Skeletal muscle tissue (tissue), 4 donors: Measurements from ENCODE around the gene LCN15. TPM values are rescaled to one million over a fixed set of nuclear protein-coding genes. Genes with fewer than 3 reads are reported as not detected.
"Not testable (repeated sequence)": the region's sequence is repeated elsewhere in the genome, so short reads cannot be mapped to it uniquely, and the experiment has no call there.

Experiments
- H3K27ac ChIP-seq: one replicate; pipeline ENCODE4 v1.7.0; 2013; ENCODE audit warnings: mild to moderate bottlenecking, low read depth, low read length, inconsistent platforms
- H3K27me3 ChIP-seq, 3 donors: one replicate each; pipeline ENCODE4 v1.7.0; 2013; ENCODE audit warnings: low read length in 3 of 3; ENCODE audit not compliant: control insufficient read depth in 3 of 3, insufficient read depth in 3 of 3
- H3K36me3 ChIP-seq, 3 donors: one replicate each; pipeline ENCODE4 v1.7.0; 2013; ENCODE audit warnings: low read length in 3 of 3; ENCODE audit not compliant: control insufficient read depth in 3 of 3, insufficient read depth in 3 of 3
- H3K4me1 ChIP-seq, 3 donors: one replicate each; pipeline ENCODE4 v1.7.0; 2013; ENCODE audit warnings: low read length in 3 of 3, mild to moderate bottlenecking in 3 of 3; ENCODE audit not compliant: control insufficient read depth in 3 of 3, insufficient read depth in 3 of 3
- H3K4me3 ChIP-seq, 3 donors: one replicate each; pipeline ENCODE4 v1.7.0; 2013; ENCODE audit warnings: low read length in 3 of 3
- H3K9ac ChIP-seq, 3 donors: one replicate each; pipeline ENCODE4 v1.7.0; 2013; ENCODE audit warnings: low read length in 3 of 3, mild to moderate bottlenecking in 3 of 3, moderate library complexity in 2 of 3, low read depth in 1 of 3
- H3K9me3 ChIP-seq, 3 donors: one replicate each; pipeline ENCODE4 v1.7.0; 2013; ENCODE audit warnings: low read length in 3 of 3; ENCODE audit not compliant: control insufficient read depth in 3 of 3
- total RNA-seq: library from RNA; depleted of rRNA; stranded (reverse); fragments of >200 nt; gene quantifications from one replicate; pipeline ENCODE4 v1.2.3, GENCODE V29; 2014
- donor health status: Osteomylitis.

The LCN15 gene
- total RNA-seq, 1 donor from 2014 or later = not detected

DNA sequence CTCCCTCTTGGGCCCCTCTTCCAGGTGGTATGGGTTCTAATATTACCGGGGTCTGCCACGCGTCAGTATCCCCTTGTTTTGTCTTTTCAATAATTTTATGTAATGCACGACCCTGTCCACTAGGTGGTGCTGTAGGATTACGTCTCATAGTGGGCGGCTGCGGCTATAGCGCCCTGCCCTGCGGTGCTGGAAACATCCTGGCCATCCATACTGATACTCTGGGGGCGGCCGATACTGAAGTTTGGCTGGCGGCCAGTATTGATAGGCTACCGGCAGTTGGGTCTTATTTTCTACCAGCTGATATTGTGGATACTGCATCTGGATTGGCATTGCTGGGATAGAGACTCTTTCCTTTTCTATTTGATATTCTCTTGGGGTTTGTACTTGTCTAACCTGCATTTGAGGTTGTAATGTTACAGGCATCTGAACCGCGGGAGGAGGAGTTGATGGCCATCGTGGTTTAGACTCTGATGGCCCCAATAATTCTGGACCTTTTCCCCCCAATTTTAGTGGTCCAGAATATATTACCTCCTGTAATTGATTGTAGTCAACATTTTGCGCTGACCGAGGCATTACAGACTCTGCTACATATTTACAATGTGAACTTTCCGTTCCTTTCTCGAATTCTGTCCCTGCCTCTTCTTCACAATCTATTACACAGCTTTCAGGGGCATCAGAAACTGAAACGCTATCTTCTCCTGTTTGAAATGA is 23.5 kb upstream of the LCN15 start:
- H3K27ac ChIP-seq = no peak overlapping the region
- no peaks in the 10 kb centered on the region for H3K27me3 ChIP-seq
- no peaks in the 10 kb centered on the region for H3K9me3 ChIP-seq
- H3K4me1 ChIP-seq = peaks cover 13 to 15% (median 14%) of the 10 kb centered on the region in 3 donors
- H3K36me3 ChIP-seq = peaks cover 0 to 5% (median under 1%) of the 10 kb centered on the region in 3 donors
- no peak overlapping the region for H3K4me3 ChIP-seq
- H3K9ac ChIP-seq = no peak overlapping the region

DNA sequence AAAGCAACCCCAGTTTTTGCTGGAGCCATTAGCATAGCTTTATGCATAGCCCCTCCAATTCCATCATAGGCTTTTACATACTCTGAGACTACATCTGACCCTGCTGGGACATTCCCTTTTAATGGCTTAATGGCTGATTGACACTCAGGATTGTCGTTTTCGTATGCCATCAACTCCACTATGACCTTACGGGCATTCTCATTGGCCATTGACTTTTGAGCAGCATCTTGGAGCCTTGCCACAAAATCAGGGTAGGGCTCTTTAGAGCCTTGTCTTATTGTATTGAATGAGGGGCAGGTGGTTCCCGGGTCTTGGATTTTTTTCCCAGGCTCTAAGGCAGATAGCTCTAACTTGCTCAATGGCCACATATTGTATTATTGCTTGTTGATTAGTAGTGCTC is 22.7 kb upstream of the LCN15 start:
- peaks cover 8 to 10% (median 9%) of the 10 kb centered on the region in 3 donors for H3K4me1 ChIP-seq
- not testable (repeated sequence) for H3K4me3 ChIP-seq, H3K36me3 ChIP-seq, H3K27me3 ChIP-seq, H3K9ac ChIP-seq, H3K27ac ChIP-seq, H3K9me3 ChIP-seq

DNA sequence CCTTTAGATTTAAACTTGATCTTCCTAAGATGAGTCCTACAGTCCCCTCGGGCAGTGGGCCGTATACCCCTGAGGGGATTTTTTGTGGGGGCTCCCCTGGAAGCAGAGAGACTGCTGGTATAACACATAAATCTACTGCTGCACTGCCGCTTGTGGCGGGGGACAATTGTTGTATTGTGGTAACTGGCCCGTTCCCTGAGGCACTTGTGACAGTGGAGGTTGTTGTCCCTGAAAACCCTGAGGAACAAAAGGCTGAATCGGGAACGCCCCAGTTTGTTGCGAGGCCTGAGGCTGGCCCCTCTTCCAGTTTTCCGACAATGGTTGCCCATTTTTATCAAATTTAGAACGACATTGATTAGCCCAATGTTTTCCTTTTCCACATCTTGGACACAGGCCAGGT is 22.1 kb upstream of the LCN15 start:
- Histone ChIP-seq H3K27me3 (no peaks in the 10 kb centered on the region), H3K4me1 (peaks cover 3 to 5% (median 4%) of the 10 kb centered on the region in 3 donors), H3K9me3 (no peaks in the 10 kb centered on the region), H3K36me3 (no peaks in the 10 kb centered on the region), H3K4me3 (no peak overlapping the region), H3K9ac (no peak overlapping the region), H3K27ac (no peak overlapping the region)

DNA sequence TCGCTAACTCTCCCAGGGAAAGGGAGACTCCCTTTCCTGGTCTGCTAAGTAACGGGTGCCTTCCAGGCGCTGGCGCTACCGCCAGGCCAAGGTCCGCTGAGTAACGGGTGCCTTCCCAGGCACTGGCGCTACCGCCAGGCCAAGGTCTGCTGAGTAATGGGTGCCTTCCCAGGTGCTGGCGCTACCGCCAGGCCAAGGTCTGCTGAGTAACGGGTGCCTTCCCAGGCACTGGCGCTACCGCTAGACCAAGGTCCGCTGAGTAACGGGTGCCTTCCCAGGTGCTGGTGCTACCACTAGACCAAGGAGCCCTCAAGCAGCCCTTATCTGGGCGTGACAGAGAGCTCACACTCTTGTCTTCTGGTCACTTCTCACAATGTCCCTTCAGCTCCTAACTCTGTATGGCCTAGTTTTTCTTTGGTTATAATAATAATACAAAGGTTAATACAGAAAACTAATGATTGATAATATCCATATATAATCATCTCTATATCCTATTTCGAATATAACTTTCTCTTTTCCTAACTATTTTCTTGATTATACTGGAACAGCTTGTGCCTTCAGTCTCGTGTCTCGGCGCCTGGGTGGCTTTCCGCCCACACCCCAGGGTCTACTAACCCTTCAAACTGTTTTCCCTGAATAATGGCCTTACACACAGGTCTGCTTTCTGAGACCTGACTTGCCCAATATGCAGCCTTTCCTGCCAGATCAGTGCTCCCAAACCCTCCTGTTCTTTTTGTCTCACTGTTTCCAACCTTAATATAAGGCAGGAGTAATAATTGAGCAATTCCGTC is 21.4 kb upstream of the LCN15 start:
- not testable (repeated sequence) for H3K4me3 ChIP-seq, H3K9ac ChIP-seq, H3K36me3 ChIP-seq, H3K27ac ChIP-seq, H3K27me3 ChIP-seq, H3K9me3 ChIP-seq, H3K4me1 ChIP-seq

DNA sequence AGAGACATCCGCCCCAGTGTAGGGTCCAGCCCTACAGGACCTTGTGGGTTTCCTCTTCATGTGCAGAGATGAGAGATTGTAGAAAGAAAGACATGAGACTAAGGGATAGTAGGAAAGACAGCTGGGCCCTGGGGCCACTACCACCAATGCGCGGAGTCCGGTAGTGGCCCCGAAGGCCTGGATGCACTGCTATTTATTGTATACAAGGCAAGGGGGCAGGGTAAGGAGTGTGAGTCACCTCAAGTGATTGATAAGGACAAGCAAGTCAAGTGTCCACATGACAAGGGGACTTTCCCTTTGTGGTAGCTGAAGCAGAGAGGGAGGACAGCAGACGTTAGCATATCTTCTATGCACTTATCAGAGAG is 20.7 kb upstream of the LCN15 start:
- H3K9me3 ChIP-seq = no peaks in the 10 kb centered on the region
- no peak overlapping the region for H3K9ac ChIP-seq
- H3K27ac ChIP-seq = no peak overlapping the region
- no peak overlapping the region for H3K4me3 ChIP-seq
- no peaks in the 10 kb centered on the region for H3K4me1 ChIP-seq
- H3K36me3 ChIP-seq = no peaks in the 10 kb centered on the region
- no peaks in the 10 kb centered on the region for H3K27me3 ChIP-seq

DNA sequence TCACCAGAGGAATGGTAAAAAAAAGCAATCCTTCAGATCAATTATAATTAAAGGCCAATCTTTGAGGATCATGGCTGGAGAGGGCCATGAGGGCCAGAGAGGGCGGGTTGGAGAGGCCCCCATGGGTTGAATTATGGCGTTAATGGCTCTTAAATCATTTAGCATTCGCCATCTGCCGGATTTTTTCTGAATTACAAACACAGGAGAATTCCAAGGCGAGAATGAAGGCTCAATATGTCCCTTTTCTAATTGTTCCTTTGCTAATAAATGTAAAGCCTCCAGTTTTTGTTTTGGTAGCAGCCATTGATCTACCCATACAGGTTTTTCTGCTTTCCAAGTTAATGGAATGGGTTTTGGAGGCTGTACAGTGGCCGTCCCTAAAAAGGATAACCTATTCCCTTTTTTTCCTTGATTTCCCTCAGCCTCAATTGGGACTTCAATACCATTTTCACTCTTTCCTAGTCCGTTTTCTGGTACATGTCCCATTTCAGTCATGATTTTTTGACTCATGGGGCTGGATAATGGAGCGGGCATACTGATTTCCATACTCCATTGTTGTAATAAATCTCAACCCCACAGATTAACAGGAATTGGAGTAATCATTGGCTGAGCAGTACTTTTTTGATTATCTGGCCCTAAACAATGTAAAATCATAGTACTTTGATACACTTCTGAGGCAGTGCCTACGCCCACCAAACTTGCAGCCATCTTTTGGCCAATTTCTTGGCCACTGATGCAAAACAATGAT is 20.1 kb upstream of the LCN15 start:
- H3K36me3 ChIP-seq = no peaks in the 10 kb centered on the region

DNA sequence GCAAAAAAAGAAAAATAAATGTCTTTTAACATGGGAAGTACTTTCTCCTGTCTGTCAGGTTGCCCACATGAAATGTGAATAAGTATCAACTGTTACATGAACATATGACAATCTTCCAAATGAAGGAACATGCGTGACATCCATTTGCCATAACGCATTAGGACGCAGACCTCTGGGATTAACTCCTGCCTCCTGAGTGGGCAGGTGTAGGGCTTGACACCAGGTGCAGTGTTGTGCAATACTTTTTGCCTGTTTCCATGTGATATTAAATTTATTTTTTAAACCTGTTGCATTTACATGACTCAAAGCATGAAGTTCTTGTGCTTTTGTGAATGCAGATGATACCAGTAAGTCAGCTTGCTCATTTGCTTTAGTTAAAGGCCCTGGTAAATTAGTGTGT is 18.1 kb upstream of the LCN15 start:
- peaks cover 0 to 5% (median 0%) of the 10 kb centered on the region in 3 donors for H3K27me3 ChIP-seq

More for the DNA sequence above, 20.1 kb upstream of the LCN15 start:
- H3K27ac ChIP-seq = no peak overlapping the region
- H3K4me3 ChIP-seq = no peak overlapping the region
- H3K4me1 ChIP-seq = no peaks in the 10 kb centered on the region
- no peak overlapping the region for H3K9ac ChIP-seq
- H3K9me3 ChIP-seq = no peaks in the 10 kb centered on the region
- no peaks in the 10 kb centered on the region for H3K27me3 ChIP-seq

DNA sequence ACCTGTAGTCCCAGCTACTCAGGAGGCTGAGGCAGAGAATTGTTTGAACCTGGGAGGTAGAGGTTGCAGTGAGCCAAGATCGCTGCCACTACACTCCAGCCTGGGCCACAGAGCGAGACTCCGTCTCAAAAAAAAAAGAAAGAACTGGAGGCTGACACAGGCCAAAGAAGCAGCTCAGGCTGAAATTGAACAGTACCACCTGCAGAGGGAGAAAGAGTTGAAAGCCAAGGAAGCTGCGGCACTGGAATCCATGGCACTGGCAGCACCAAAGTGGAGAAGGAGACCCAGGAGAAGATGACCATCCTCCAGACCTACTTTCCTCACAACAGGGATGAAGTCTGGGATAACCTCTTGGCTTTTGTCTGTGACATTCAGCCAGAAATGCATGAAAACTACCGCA is 15.5 kb upstream of the LCN15 start:
- no peak overlapping the region for H3K9ac ChIP-seq
- peaks cover 0 to 8% (median 0%) of the 10 kb centered on the region in 3 donors for H3K27me3 ChIP-seq
- peaks cover 0 to 3% (median 0%) of the 10 kb centered on the region in 3 donors for H3K4me1 ChIP-seq
- H3K36me3 ChIP-seq = no peaks in the 10 kb centered on the region
- no peaks in the 10 kb centered on the region for H3K9me3 ChIP-seq
- no peak overlapping the region for H3K27ac ChIP-seq
- H3K4me3 ChIP-seq = no peak overlapping the region

More for the DNA sequence above, 18.1 kb upstream of the LCN15 start:
- H3K4me3 ChIP-seq = no peak overlapping the region
- H3K9me3 ChIP-seq = no peaks in the 10 kb centered on the region
- H3K9ac ChIP-seq = no peak overlapping the region
- H3K4me1 ChIP-seq = peaks cover 0 to 3% (median 0%) of the 10 kb centered on the region in 3 donors
- H3K27ac ChIP-seq = no peak overlapping the region
- no peaks in the 10 kb centered on the region for H3K36me3 ChIP-seq

DNA sequence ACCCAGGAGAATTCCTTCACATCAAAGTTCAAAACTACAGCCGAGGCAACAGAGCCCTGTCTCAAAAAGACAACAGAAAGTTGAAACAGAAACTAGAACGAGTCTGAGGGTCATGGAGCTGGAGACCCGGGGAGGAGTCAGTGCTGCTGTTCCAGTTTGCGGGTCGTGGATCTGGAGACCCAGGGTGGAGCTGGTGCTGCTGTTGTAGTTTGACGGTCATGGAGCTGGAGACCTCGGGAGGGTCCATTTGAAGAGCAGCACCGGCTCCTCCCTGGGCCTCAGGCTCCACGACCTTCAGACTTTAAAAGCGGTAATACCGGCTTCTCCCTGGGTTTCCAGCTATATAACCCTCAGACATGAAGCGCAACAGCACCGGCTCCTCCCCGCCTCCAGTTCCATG is 13.0 kb upstream of the LCN15 start:
- H3K4me3 ChIP-seq = no peak overlapping the region
- no peak overlapping the region for H3K27ac ChIP-seq
- H3K36me3 ChIP-seq = peaks cover 0 to 3% (median 0%) of the 10 kb centered on the region in 3 donors
- peaks cover 0 to 7% (median 3%) of the 10 kb centered on the region in 3 donors for H3K9me3 ChIP-seq
- peaks cover 0 to 8% (median 0%) of the 10 kb centered on the region in 3 donors for H3K27me3 ChIP-seq
- H3K4me1 ChIP-seq = peaks cover 0 to 3% (median 0%) of the 10 kb centered on the region in 3 donors
- H3K9ac ChIP-seq = no peak overlapping the region
